Neural cell (in vitro differentiated cells): ENCODE results near the gene SLC35B2. TPM values are rescaled to one million over a fixed set of nuclear protein-coding genes. Genes with fewer than 3 reads are reported as not detected.

Experiments
- H2AFZ ChIP-seq: fragments of 200-600, 300-800 bp; sonication (generic), shearing (Covaris generic); 2 replicates; pipeline ENCODE4 v1.6.0; 2014; ENCODE audit warnings: low read depth, mild to moderate bottlenecking, antibody characterized with exemption, low read length, moderate library complexity
- H3F3A ChIP-seq: fragments of 200-600 bp; shearing (Covaris generic); 2 replicates; pipeline ENCODE4 v1.6.1; 2016; ENCODE audit warnings: mild to moderate bottlenecking, moderate library complexity, mixed read lengths, antibody characterized with exemption, low read length; ENCODE audit not compliant: insufficient read depth, poor library complexity, severe bottlenecking
- H3K27ac ChIP-seq: fragments of 200-600, 300-800 bp; sonication (generic), shearing (Covaris generic); 2 replicates; pipeline ENCODE4 v1.5.1; 2014; ENCODE audit warnings: mild to moderate bottlenecking, low read length, moderate library complexity
- H3K27me3 ChIP-seq: fragments of 300-800, 200-600 bp; sonication (generic), shearing (Covaris generic); 2 replicates; pipeline ENCODE4 v1.6.0; 2014; ENCODE audit warnings: mild to moderate bottlenecking, low read depth, low read length, moderate library complexity; ENCODE audit not compliant: insufficient read depth
- H3K36me3 ChIP-seq: fragments of 300-800, 200-600 bp; sonication (generic), shearing (Covaris generic); 2 replicates; pipeline ENCODE4 v1.5.1; 2014; ENCODE audit warnings: mild to moderate bottlenecking, antibody characterized with exemption, low read length, moderate library complexity; ENCODE audit not compliant: insufficient read depth
- H3K4me2 ChIP-seq: fragments of 300-800, 200-600 bp; sonication (generic), shearing (Covaris generic); 2 replicates; pipeline ENCODE4 v1.6.0; 2014; ENCODE audit warnings: mild to moderate bottlenecking, low read length
- H3K4me3 ChIP-seq: fragments of 300-800, 200-600 bp; sonication (generic), shearing (Covaris generic); 2 replicates; pipeline ENCODE4 v1.5.1; 2014; ENCODE audit warnings: mild to moderate bottlenecking, low read length, moderate library complexity
- H3K79me2 ChIP-seq: fragments of 200-600 bp; shearing (Covaris generic); replicated peaks from 2 replicates; pipeline ENCODE4 v1.6.0; 2014; ENCODE audit warnings: mild to moderate bottlenecking, low read length, moderate library complexity; ENCODE audit not compliant: insufficient read depth
- H3K9ac ChIP-seq: fragments of 300-800, 200-600 bp; sonication (generic), shearing (Covaris generic); 2 replicates; pipeline ENCODE4 v1.6.1; 2016; ENCODE audit warnings: mild to moderate bottlenecking, low read length, mixed read lengths
- H3K9me2 ChIP-seq: fragments of 200-600 bp; shearing (Covaris generic); 2 replicates; pipeline ENCODE4 v1.6.1; 2016; ENCODE audit warnings: mild to moderate bottlenecking, low read length, mixed read lengths; ENCODE audit not compliant: insufficient read depth
- H3K9me3 ChIP-seq: fragments of 200-600, 300-800 bp; sonication (generic), shearing (Covaris generic); 2 replicates; pipeline ENCODE4 v1.6.1; 2016; ENCODE audit warnings: mild to moderate bottlenecking, mixed run types, low read length, moderate library complexity, mixed read lengths
- H4K20me1 ChIP-seq: fragments of 200-600 bp; shearing (Covaris generic); 2 replicates; pipeline ENCODE4 v1.6.1; 2016; ENCODE audit warnings: mild to moderate bottlenecking, mixed run types; ENCODE audit not compliant: insufficient read depth
- CTCF ChIP-seq: fragments of 450-650 bp; IDR thresholded peaks from 2 replicates; pipeline ENCODE4 v1.5.1; 2014; ENCODE audit warnings: antibody characterized with exemption, mild to moderate bottlenecking, moderate library complexity; ENCODE audit not compliant: poor library complexity, severe bottlenecking
- EP300 ChIP-seq: fragments of 450-650 bp; conservative IDR thresholded peaks from 2 replicates; pipeline ENCODE4 v1.6.1; 2014; ENCODE audit warnings: antibody characterized with exemption, mild to moderate bottlenecking, moderate library complexity; ENCODE audit not compliant: poor library complexity, severe bottlenecking
- EZH2 ChIP-seq: fragments of 200-600, 300-800 bp; shearing (Covaris generic), sonication (generic); IDR thresholded peaks from 2 replicates; pipeline ENCODE4 v1.6.1; 2014; ENCODE audit warnings: antibody characterized with exemption, low read length, borderline replicate concordance, mild to moderate bottlenecking; ENCODE audit not compliant: insufficient read depth, poor library complexity, severe bottlenecking
- MXI1 ChIP-seq: fragments of 450-650 bp; conservative IDR thresholded peaks from 2 replicates; pipeline ENCODE4 v1.6.1; 2014; ENCODE audit warnings: antibody characterized with exemption, mild to moderate bottlenecking; ENCODE audit not compliant: poor library complexity, severe bottlenecking
- POLR2AphosphoS5 ChIP-seq: IDR thresholded peaks from 2 replicates; pipeline ENCODE4 v1.6.1; 2012
- RAD21 ChIP-seq: fragments of 450-650 bp; conservative IDR thresholded peaks from 2 replicates; pipeline ENCODE4 v1.6.1; 2014; ENCODE audit warnings: antibody characterized with exemption, mild to moderate bottlenecking, moderate library complexity
- REST ChIP-seq: IDR thresholded peaks from 2 replicates; pipeline ENCODE4 v1.6.1; 2012; ENCODE audit warnings: borderline replicate concordance
- SMC3 ChIP-seq: fragments of 450-650 bp; conservative IDR thresholded peaks from 2 replicates; pipeline ENCODE4 v1.6.1; 2014; ENCODE audit warnings: antibody characterized with exemption, mild to moderate bottlenecking, moderate library complexity; ENCODE audit not compliant: poor library complexity
- TAF1 ChIP-seq: IDR thresholded peaks from 2 replicates; pipeline ENCODE4 v1.6.1; 2012; ENCODE audit warnings: low read depth
- polyA plus RNA-seq: library from polyadenylated mRNA; depleted of rRNA; stranded (reverse); fragments of >200 nt; gene quantifications from 2 replicates; pipeline ENCODE4 v1.2.3, GENCODE V29; 2014

Gene SLC35B2
- polyA plus RNA-seq, 1 donor from 2014 or later, result 44.5 TPM

- Histone ChIP-seq H2AFZ (no peak overlapping the region), H3F3A (no peaks in the 10 kb centered on the region), H3K79me2 (peaks cover 25% of the 10 kb centered on the region), H3K4me2 (no peak overlapping the region), H3K4me3 (no peak overlapping the region), H3K27ac (no peak overlapping the region), H3K36me3 (no peaks in the 10 kb centered on the region), H3K9ac (no peak overlapping the region), H3K27me3 (no peaks in the 10 kb centered on the region), H3K9me3 (no peaks in the 10 kb centered on the region), H3K9me2 (no peaks in the 10 kb centered on the region), H4K20me1 (peaks cover 4% of the 10 kb centered on the region)
- no peak for TF ChIP-seq EP300
- no peak for TF ChIP-seq TAF1
- no peak for TF ChIP-seq MXI1
- TF ChIP-seq POLR2AphosphoS5, result no peak
- TF ChIP-seq REST, result no peak
- no peak for TF ChIP-seq SMC3
- TF ChIP-seq RAD21, result no peak
These were observed 9.9 kb upstream of the SLC35B2 start for GRCh38 chr6:44267252-44267651.

- Histone ChIP-seq H3K36me3 (no peaks in the 10 kb centered on the region), H4K20me1 (peaks cover 4% of the 10 kb centered on the region), H3K27ac (no peak overlapping the region), H3K9ac (no peak overlapping the region), H3K4me3 (no peak overlapping the region), H3K4me2 (no peak overlapping the region), H3F3A (no peaks in the 10 kb centered on the region), H3K9me2 (no peaks in the 10 kb centered on the region), H3K79me2 (peaks cover 16% of the 10 kb centered on the region), H3K27me3 (no peaks in the 10 kb centered on the region), H2AFZ (no peak overlapping the region), H3K9me3 (no peaks in the 10 kb centered on the region)
- TF ChIP-seq TAF1 (no peak), CTCF (no peak), EP300 (no peak), RAD21 (no peak), EZH2 (no peak)
These were observed 9.0 kb upstream of the SLC35B2 start for GRCh38 chr6:44266347-44266746.

- H3K79me2 ChIP-seq, result peaks cover 14% of the 10 kb centered on the region
- H3K4me3 ChIP-seq, result peak overlapping the region; percentile 96
- H3K9me2 ChIP-seq, result no peaks in the 10 kb centered on the region
- H3K27ac ChIP-seq, result peak overlapping the region; percentile 44
- H2AFZ ChIP-seq, result no peak overlapping the region
- H3K9ac ChIP-seq, result peak overlapping the region; percentile 79
- H3K4me2 ChIP-seq, result no peak overlapping the region
- no peaks in the 10 kb centered on the region for H3F3A ChIP-seq
- H4K20me1 ChIP-seq, result peaks cover 4% of the 10 kb centered on the region
- no peaks in the 10 kb centered on the region for H3K36me3 ChIP-seq
- H3K9me3 ChIP-seq, result no peaks in the 10 kb centered on the region
- no peaks in the 10 kb centered on the region for H3K27me3 ChIP-seq
- TF ChIP-seq POLR2AphosphoS5, result no peak
- TF ChIP-seq REST, result no peak
- no peak for TF ChIP-seq EP300
- TF ChIP-seq SMC3, result no peak
- no peak for TF ChIP-seq CTCF
- no peak for TF ChIP-seq MXI1
- no peak for TF ChIP-seq RAD21
- no peak for TF ChIP-seq EZH2
- TF ChIP-seq TAF1, result no peak
These were observed 8.4 kb upstream of the SLC35B2 start for GRCh38 chr6:44265722-44266233.
